Keratinocyte (primary cell): ENCODE results near the gene TRPM1.

Experiments
- CTCF ChIP-seq, 3 experiments: IDR thresholded peaks in 1 of 3; conservative IDR thresholded peaks in 1 of 3; optimal IDR thresholded peaks in 1 of 3; 2 replicates in 2 of 3; 3 replicates in 1 of 3; pipeline versions ENCODE3 to v1.5.1; 2011; ENCODE audit warnings: low read length in 3 of 3, mild to moderate bottlenecking in 3 of 3, moderate library complexity in 2 of 3, control low read depth in 1 of 3, inconsistent platforms in 1 of 3; ENCODE audit not compliant: insufficient read depth in 2 of 3; ENCODE audit errors: extremely low read depth in 1 of 3
- EZH2 ChIP-seq: IDR thresholded peaks from one replicate; pipeline ENCODE4 v1.6.1; 2012; ENCODE audit warnings: inconsistent platforms, mild to moderate bottlenecking, low read length, moderate library complexity

GRCh38 chr15:31145271-31145911 is 43.9 kb upstream of the TRPM1 start:
- TF ChIP-seq CTCF (optimal IDR thresholded peaks at IDR 0.05 in 1 of 3, IDR thresholded peaks at IDR 0.05 in 1 of 3, conservative IDR thresholded peaks at IDR 0.05 in 1 of 3; ENCODE audit: extremely low read depth in 1 of 3, insufficient read depth in 2 of 3, low read length in 3 of 3) (peak in 1 of 3 experiments; percentile 12), EZH2 (no peak)
